HG03442 (cell line): ENCODE data around the gene TCOF1.

Experiments used
- ATAC-seq: cut with Tn5 transposase; IDR thresholded peaks from one replicate; pipeline ENCODE4 v1.9.1; 2021; ENCODE audit warnings: mild to moderate bottlenecking, moderate library complexity; ENCODE audit not compliant: unreplicated experiment

TCOF1 gene

GRCh38 chr5:150322202-150322601 lies 35.3 kb upstream of the TCOF1 start:
- ATAC-seq: no peak

GRCh38 chr5:150323092-150323491 lies 34.4 kb upstream of the TCOF1 start:
- ATAC-seq: no peak

- ATAC-seq: no peak
Measured at GRCh38 chr5:150323819-150324218, 33.7 kb upstream of the TCOF1 start.

- no peak for ATAC-seq
Measured at GRCh38 chr5:150325426-150325825, 32.1 kb upstream of the TCOF1 start.

- no peak for ATAC-seq
Measured at GRCh38 chr5:150326707-150327106, 30.8 kb upstream of the TCOF1 start.

GRCh38 chr5:150327139-150327538 lies 30.4 kb upstream of the TCOF1 start:
- ATAC-seq: no peak

GRCh38 chr5:150328515-150328914 lies 29.0 kb upstream of the TCOF1 start:
- ATAC-seq: no peak

- no peak for ATAC-seq
Measured at GRCh38 chr5:150329038-150329437, 28.5 kb upstream of the TCOF1 start.

GRCh38 chr5:150329881-150330876 lies 27.3 kb upstream of the TCOF1 start:
- no peak for ATAC-seq

GRCh38 chr5:150333400-150333799 lies 24.1 kb upstream of the TCOF1 start:
- ATAC-seq: no peak

GRCh38 chr5:150335778-150336177 lies 21.7 kb upstream of the TCOF1 start:
- no peak for ATAC-seq

- ATAC-seq: no peak
Measured at GRCh38 chr5:150338546-150338945, 19.0 kb upstream of the TCOF1 start.

- ATAC-seq: no peak
Measured at GRCh38 chr5:150339165-150339564, 18.3 kb upstream of the TCOF1 start.

GRCh38 chr5:150339841-150340240 lies 17.7 kb upstream of the TCOF1 start:
- no peak for ATAC-seq

GRCh38 chr5:150340614-150341255 lies 16.8 kb upstream of the TCOF1 start:
- ATAC-seq: no peak

GRCh38 chr5:150341331-150341730 lies 16.2 kb upstream of the TCOF1 start:
- no peak for ATAC-seq

- no peak for ATAC-seq
Measured at GRCh38 chr5:150341989-150342388, 15.5 kb upstream of the TCOF1 start.

GRCh38 chr5:150342583-150342982 lies 14.9 kb upstream of the TCOF1 start:
- no peak for ATAC-seq

- ATAC-seq: no peak
Measured at GRCh38 chr5:150343994-150344631, 13.4 kb upstream of the TCOF1 start.

GRCh38 chr5:150345716-150346115 lies 11.8 kb upstream of the TCOF1 start:
- ATAC-seq: no peak

- no peak for ATAC-seq
Measured at GRCh38 chr5:150346592-150346991, 10.9 kb upstream of the TCOF1 start.

- no peak for ATAC-seq
Measured at GRCh38 chr5:150347003-150347402, 10.5 kb upstream of the TCOF1 start.
